Liver (tissue), 3 donors: ENCODE measurements around the gene UHMK1.

Source experiments
- TAF1 ChIP-seq: conservative IDR thresholded peaks from 2 replicates; pipeline ENCODE4 v1.6.1; 2016; ENCODE audit warnings: antibody characterized with exemption, mild to moderate bottlenecking
- YY1 ChIP-seq: IDR thresholded peaks from 2 replicates; pipeline ENCODE4 v1.6.1; 2016; ENCODE audit warnings: antibody characterized with exemption, mild to moderate bottlenecking
- TF ChIP-seq, protein P1 (sequence below): fragments of 150-350 bp; IDR thresholded peaks from 2 replicates; pipeline ENCODE4 v1.5.1; 2017; ENCODE audit warnings: improper control_type of control experiment, low read depth, low read length; ENCODE audit not compliant: missing input control
- TF ChIP-seq, protein P2 (sequence below): IDR thresholded peaks from 2 replicates; pipeline ENCODE4 v1.6.1; 2016; ENCODE audit warnings: antibody characterized with exemption
- donor health status: healthy.
- donor health status: healthy.

DNA sequence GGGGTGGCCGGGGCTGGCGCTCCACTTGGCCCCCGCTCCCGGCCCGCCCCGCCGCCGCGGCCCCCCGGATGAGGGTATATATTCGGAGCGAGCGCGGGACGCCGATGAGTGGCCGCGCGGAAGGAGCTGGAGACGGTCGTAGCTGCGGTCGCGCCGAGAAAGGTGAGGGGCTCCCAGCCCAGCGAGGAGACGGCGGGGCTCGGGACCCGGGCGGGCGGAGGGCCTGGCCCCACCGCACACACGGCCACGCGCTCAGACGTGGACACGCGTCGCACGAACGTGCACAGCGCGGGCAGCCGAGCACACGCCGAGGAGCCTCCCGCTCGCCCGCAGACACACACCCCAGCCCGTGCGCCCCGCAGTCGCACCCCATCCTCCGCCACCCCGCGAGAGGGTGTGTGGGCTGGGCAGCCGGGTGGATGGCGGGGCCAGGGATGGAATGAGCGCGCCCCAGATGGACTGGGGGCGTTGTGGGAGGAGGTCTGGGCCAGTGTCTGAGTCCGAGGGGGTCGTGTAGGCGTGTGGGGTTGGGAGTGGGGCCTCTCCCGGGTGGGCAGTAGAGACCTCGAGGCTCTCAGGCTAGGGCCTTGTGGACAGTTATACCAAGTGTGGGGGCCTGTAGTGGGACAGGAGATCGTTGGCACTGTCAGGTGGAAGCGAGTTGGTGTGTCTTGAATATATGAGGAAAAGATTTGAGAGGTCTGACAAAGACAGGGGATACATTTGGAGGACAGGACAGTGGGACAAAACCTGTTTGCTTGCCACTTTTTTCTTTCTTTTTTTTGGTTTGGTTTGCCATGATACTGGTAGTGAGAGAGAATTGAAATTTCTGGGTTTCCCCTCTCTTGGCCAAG lies 64.2 kb downstream of the UHMK1 start, which contains the start of gene UAP1:
- TF ChIP-seq TAF1 (no peak), YY1 (no peak)
- TF ChIP-seq, protein P1, sequence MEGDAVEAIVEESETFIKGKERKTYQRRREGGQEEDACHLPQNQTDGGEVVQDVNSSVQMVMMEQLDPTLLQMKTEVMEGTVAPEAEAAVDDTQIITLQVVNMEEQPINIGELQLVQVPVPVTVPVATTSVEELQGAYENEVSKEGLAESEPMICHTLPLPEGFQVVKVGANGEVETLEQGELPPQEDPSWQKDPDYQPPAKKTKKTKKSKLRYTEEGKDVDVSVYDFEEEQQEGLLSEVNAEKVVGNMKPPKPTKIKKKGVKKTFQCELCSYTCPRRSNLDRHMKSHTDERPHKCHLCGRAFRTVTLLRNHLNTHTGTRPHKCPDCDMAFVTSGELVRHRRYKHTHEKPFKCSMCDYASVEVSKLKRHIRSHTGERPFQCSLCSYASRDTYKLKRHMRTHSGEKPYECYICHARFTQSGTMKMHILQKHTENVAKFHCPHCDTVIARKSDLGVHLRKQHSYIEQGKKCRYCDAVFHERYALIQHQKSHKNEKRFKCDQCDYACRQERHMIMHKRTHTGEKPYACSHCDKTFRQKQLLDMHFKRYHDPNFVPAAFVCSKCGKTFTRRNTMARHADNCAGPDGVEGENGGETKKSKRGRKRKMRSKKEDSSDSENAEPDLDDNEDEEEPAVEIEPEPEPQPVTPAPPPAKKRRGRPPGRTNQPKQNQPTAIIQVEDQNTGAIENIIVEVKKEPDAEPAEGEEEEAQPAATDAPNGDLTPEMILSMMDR = no peak
- TF ChIP-seq, protein P2, sequence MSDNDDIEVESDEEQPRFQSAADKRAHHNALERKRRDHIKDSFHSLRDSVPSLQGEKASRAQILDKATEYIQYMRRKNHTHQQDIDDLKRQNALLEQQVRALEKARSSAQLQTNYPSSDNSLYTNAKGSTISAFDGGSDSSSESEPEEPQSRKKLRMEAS = no peak
